SU-DHL-6 (cell line): ENCODE results near the gene PPP2R2C.

Experiments used
- CTCF ChIP-seq: fragments of 200-600 bp; sonication (generic); IDR thresholded peaks from one replicate; pipeline ENCODE4 v1.5.1; 2017; ENCODE audit warnings: antibody characterized with exemption, mild to moderate bottlenecking, low read length, moderate library complexity; ENCODE audit not compliant: insufficient read depth, poor library complexity, severe bottlenecking
- EZH2phosphoT487 ChIP-seq: fragments of 200-600 bp; sonication (generic), shearing (Covaris generic); conservative IDR thresholded peaks from 2 replicates; pipeline ENCODE4 v1.6.1; 2018; ENCODE audit warnings: mild to moderate bottlenecking, antibody characterized with exemption, low read length, moderate library complexity, mixed read lengths

DNA sequence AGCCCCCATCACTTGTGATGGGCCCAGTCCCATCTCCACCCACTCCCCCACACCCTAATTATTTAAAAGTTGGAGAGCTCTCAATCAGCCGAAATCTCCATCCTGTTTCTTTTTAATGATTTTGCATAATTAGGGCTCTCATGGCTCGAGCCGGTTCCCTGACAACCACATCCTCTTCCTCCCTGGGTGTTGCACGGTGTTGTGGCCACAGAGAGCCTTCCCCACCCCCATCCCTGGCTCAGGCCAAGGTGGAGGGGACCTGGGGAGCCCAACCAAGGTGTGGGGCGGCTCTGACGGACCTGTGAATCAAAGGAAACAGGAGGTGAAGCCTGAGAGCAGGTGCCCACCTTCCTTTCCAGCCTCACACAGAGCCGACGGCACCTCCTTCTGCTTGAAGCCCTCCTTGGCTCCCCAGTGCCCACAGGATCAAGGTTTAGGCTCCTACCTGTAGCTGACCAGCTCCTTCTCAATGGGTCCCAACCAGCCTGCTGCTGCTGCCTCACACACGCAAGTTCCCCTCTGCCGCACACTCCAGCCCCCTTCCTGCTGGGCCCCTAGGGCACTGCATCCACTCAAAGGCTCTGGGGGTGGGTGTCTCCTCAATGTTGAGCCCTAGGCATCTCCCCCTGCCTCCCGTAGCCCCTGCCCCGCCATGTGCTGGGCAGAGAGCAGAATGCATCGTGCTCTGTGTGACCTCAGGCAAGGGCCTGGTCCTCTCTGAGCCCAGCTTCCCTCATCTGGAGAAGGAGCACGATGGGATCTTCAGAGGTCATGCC, 134.1 kb downstream of the PPP2R2C start:
- TF ChIP-seq CTCF = no peak
- no peak for TF ChIP-seq EZH2phosphoT487
